ES-I3 (cell line): ENCODE data around the gene SRRM3.
"Not testable (repeated sequence)": the region's sequence is repeated elsewhere in the genome, so short reads cannot be mapped to it uniquely, and the experiment has no call there.

Experiments used
- H3K36me3 ChIP-seq: 2 replicates; pipeline ENCODE4 v1.6.1; 2013; ENCODE audit warnings: mild to moderate bottlenecking, low read length, control low read depth, moderate library complexity; ENCODE audit not compliant: insufficient read depth
- H3K4me1 ChIP-seq: 2 replicates; pipeline ENCODE4 v1.6.1; 2013; ENCODE audit warnings: mild to moderate bottlenecking, control low read depth, low read length; ENCODE audit not compliant: insufficient read depth
- H3K9ac ChIP-seq: 2 replicates; pipeline ENCODE4 v1.6.1; 2013; ENCODE audit warnings: low read depth, mild to moderate bottlenecking, low read length, moderate library complexity
- H3K9me3 ChIP-seq: 2 replicates; pipeline ENCODE4 v1.6.1; 2013; ENCODE audit warnings: mild to moderate bottlenecking, low read length, moderate library complexity; ENCODE audit not compliant: control insufficient read depth, insufficient read depth

The SRRM3 gene

DNA sequence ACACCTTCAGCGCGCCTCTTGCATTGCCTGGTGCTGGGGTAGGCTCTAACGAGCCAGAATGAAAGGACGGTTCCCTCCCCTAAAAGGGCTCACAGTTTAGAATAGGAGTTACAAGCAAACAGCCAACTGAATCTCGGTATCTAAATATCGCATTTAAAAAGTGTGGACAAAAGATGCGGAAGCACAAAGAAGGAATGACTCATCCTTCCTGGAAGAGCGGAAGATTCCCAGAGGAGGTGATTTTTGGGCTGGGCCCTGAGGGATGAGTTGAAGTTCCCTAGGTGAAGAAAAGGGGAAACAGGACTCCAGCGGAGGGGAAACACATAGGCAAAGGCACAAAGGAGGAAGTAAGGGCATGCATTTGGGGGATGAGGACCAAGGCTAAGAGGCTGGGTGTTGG, 29.9 kb downstream of the SRRM3 start:
- no peaks in the 10 kb centered on the region for H3K36me3 ChIP-seq
- H3K9ac ChIP-seq = 0 out of 2 replicates have a peak overlapping the region, but pooled peaks have one; percentile 5
- no peaks in the 10 kb centered on the region for H3K9me3 ChIP-seq
- peaks cover 28% of the 10 kb centered on the region; the same call in 1 of the 2 replicates for H3K4me1 ChIP-seq

DNA sequence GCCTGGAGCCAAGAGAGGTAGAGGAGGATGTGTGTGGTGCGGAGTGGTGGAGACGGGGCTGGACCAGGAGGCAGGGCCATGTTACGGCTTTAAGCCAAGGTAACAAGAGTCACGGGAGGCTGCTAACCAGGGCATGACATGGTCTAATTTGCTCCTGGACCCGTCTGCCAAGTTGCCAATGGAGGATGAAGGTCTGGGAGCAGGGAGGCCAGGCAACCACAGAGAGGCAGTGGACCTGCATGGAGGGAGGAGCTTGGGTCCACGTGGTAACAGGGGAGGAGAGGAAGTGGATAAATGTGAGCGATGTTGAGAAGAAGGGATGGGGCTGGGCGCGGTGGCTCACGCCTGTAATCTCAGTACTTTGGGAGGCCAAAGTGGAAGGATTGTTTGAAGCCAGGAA, 31.0 kb downstream of the SRRM3 start:
- no peak overlapping the region for H3K9ac ChIP-seq
- H3K36me3 ChIP-seq = no peaks in the 10 kb centered on the region
- H3K9me3 ChIP-seq = no peaks in the 10 kb centered on the region
- H3K4me1 ChIP-seq = peaks cover 31% of the 10 kb centered on the region; the same call in 1 of the 2 replicates

DNA sequence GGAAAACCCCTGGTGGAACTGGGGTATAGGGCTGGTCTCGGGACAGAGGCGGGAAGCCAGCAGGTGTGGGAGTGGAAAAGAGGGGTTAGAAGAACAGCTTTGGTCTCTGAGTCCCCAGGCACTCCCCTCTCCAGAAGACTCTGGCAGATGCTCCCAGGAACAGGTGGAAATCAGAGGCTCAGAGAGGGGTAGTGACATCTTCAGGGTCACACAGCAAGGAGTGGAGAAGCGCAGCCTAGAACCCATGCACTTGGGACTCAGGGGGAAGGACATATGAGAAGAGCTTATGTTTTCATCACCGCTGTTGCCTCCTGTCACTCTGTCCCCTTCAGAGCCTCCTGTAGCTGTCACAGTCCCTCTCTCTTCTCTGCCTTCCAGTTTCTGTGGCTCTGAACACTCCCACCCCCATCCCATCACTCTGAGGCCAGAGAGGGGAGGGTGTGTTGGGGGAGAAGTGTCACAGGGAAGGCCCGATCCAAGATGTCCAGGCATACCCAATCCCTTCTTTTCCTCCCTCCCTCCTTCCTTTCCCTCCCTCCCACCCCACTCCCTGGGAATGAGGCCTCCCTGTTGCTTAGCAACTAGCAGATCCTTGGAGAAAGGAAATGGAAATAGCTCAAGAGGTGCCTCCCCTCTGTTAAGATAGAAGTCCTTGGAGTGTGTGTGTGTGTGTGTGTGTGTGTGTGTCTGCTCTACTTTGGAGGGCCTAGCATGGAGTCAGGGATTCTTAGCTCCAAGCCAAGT, 32.0 kb downstream of the SRRM3 start:
- no peak overlapping the region for H3K9ac ChIP-seq
- no peaks in the 10 kb centered on the region for H3K9me3 ChIP-seq
- H3K36me3 ChIP-seq = no peaks in the 10 kb centered on the region
- peaks cover 40% of the 10 kb centered on the region; the same call in 1 of the 2 replicates for H3K4me1 ChIP-seq

DNA sequence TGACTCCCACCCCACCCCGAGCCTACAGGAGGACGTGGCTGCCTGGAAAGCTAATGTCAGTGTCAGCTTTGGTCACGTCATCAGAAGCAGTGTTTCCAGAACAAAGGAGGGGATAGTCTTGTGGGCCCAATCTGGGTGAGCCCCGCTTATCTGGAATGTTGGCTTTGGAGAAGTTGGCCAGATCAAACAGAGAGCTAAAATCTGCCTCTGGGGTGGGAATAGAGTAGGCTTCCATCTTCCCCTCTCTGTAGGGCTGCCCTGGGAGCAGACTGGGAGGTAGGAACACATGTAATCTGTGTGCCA, 32.5 kb downstream of the SRRM3 start:
- no peaks in the 10 kb centered on the region for H3K36me3 ChIP-seq
- H3K4me1 ChIP-seq = peaks cover 40% of the 10 kb centered on the region; the same call in 1 of the 2 replicates
- no peaks in the 10 kb centered on the region for H3K9me3 ChIP-seq
- no peak overlapping the region; the same call in 1 of the 2 replicates for H3K9ac ChIP-seq

DNA sequence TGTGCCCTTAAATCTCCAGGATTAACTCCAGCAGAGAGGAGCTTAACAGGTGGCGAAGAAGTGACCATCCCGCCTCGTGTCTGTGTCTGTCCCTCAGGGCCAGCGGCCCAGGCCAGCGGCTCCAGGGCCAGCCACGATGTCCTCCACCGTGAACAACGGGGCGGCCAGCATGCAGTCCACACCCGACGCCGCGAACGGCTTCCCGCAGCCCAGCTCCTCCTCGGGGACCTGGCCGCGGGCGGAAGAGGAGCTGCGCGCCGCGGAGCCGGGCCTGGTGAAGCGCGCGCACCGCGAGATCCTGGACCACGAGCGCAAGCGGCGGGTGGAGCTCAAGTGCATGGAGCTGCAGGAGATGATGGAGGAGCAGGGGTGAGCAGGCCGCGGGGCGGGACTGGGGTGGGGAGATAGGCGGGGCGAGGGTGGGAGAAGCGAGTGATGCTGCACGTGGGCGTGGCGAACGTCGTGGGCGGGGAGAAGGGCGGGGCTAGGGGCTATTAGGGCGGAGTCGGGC, 33.3 kb downstream of the SRRM3 start:
- H3K36me3 ChIP-seq = no peaks in the 10 kb centered on the region

DNA sequence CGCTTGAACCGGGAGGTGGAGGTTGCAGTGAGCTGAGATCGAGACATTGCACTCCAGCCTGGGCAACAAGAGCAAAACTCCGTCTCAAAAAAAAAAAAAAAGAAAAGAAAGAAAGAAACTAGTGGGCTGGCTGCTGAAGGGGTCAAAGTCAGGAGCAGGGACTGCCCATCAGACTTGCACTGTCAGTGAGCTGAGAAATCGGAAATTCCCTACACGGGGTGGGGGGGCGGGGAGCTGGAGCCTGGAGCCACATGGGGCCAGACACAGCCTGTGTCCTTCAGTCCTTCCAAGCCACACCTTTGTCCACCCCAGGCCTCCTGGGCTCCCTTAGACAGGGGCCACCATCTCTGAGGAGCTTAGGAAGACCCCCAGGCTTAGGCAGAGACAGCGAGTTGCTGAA, 34.5 kb downstream of the SRRM3 start:
- Histone ChIP-seq H3K9me3 (no peaks in the 10 kb centered on the region), H3K36me3 (no peaks in the 10 kb centered on the region), H3K9ac (no peak overlapping the region), H3K4me1 (peaks cover 37% of the 10 kb centered on the region; the same call in 1 of the 2 replicates)

More for the DNA sequence above, 33.3 kb downstream of the SRRM3 start:
- Histone ChIP-seq H3K9me3 (no peaks in the 10 kb centered on the region), H3K9ac (peak overlapping the region; percentile 41; the same call in 1 of the 2 replicates), H3K4me1 (peaks cover 40% of the 10 kb centered on the region; the same call in 1 of the 2 replicates)

DNA sequence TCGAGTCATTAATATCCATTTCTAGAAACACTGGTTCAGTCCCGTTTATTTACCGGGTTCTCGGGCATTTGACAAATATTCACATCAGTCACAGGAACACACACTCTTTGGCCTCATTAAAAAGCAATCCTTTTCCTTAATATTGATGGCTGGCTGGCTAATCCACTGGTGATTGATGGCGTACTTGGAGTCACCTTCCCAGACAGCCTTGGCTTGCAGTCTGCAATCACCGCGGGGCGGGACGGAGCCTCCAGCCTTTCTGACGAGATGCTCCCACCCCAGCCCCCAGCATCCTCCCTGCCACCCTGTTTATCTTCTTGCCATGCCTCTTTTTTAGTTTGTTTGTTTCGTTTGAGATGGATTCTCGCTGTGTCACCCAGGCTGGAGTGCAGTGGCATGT, 36.6 kb downstream of the SRRM3 start:
- H3K9ac ChIP-seq = no peak overlapping the region
- H3K4me1 ChIP-seq = peaks cover 27% of the 10 kb centered on the region; the same call in 1 of the 2 replicates
- H3K36me3 ChIP-seq = no peaks in the 10 kb centered on the region
- no peaks in the 10 kb centered on the region for H3K9me3 ChIP-seq

DNA sequence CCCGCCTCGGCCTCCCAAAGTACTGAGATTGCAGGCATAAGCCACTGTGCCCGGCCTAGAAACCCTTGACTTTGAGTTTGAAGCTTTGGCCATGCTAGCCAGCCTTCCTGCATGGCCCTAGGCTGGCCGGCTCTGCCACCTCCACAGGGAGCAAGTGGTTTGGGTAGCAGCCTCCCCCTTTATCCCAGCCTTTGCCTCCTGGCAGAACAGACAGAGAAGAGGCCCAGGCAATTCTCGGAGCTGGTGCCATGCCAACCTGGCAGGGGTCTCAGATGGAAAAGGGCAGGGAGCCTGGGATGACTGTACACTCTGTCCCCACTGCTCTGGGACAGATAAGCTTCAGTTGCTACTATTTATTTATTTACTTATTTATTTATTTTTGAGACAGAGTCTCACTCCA, 39.4 kb downstream of the SRRM3 start:
- H3K4me1 ChIP-seq = peaks cover 12% of the 10 kb centered on the region; the same call in 1 of the 2 replicates
- no peaks in the 10 kb centered on the region for H3K9me3 ChIP-seq
- H3K36me3 ChIP-seq = no peaks in the 10 kb centered on the region
- H3K9ac ChIP-seq = no peak overlapping the region

DNA sequence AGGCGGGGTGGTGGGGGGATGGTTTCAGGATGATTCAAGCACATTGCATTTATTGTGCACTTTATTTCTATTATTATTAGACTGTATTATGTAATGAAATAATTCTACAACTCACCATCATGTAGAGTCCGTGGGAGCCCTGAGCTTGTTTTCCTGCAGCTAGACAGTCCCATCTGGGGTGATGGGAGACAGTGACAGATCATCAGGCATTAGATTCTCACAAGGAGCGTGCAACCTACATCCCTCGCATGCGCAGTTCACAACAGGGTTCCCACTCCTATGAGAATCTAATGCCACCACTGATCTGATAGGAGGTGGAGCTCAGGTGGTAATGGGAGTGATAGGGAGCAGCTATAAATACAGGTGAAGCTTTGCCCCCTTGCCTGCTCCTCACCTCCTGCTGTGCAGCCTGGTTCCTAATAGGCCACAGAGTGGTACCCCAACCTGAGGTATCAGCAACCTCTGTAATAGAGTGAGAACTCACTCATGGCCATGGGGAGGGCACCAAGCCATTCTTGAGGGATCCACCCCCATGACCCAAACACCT, 40.9 kb downstream of the SRRM3 start:
- not testable (repeated sequence) for H3K9me3 ChIP-seq, H3K36me3 ChIP-seq, H3K4me1 ChIP-seq, H3K9ac ChIP-seq

DNA sequence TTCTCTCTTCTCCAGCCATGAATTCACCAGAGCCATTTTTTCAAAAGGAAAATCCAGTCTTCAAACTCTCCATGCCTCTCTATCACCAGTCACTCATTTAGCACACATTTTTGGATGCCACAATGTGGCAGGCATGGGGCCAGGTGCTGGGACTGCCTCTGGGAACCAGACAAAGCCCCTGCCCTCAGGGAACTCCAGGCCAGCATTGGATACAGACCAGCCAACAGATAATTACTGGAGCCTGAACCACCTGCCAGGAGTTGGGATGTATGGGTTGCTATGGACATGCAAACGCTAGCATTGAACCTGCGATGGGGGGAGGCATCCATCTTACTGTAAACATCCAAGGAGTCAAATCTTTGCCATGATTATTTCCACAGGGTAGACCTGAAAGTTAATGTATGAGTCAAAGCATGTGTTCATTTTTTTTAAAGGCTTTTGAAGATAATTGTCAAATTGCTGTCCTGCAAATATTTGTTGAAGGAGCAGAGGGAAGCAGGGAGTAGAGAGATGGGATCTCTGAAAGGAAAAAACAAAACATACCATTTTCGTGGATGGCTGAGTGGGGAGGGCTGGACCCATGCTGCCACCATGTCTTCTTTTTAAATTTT, 43.2 kb downstream of the SRRM3 start:
- Histone ChIP-seq H3K9me3 (no peaks in the 10 kb centered on the region), H3K36me3 (no peaks in the 10 kb centered on the region), H3K4me1 (no peaks in the 10 kb centered on the region), H3K9ac (no peak overlapping the region)

DNA sequence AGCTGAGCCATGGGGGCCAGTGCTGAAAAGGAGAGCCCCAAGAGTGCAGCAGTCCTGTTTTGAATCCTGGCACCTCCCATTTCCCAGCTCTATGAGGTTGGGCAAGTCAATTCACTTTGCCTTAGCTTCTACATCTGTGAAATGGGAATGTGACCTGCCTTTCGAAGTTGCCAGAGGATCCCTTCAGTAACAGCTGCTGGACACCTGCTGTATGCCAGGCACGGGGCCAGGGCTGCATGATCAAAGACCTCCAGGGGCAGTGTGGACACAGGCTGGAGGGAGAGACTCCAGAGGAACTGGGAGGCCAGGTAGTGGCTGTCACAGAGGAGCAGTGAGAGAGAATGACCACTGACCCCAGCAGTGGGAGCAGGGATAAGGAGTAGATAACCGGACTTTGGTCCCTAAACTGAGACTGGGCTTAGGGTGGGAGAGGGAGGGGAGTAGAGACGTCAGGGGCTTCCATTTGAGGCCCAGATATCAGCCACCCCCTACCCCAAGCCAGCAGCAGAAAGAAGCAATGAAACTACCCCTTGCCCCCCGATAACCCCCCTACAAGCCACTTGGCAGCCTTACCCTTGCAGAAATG, 45.2 kb downstream of the SRRM3 start:
- H3K9me3 ChIP-seq = no peaks in the 10 kb centered on the region
- H3K9ac ChIP-seq = no peak overlapping the region
- H3K4me1 ChIP-seq = peaks cover 6% of the 10 kb centered on the region; the same call in 1 of the 2 replicates
- no peaks in the 10 kb centered on the region for H3K36me3 ChIP-seq

DNA sequence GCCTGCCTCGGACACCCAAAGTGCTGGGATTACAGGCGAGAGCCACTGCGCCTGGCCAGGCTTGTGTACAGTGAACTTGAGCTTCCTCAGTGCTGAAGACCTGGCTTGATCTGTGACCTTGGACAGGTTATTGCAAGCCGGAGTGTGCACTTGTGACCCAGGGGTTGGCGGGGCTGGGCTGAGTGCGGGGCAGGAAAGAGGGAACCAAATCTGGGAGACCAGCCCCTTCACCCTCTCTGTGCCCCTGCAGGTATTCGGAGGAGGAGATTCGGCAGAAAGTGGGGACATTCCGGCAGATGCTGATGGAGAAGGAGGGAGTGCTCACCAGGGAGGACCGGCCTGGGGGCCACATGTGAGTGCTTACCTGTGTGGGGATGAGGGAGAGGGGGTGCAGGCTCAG, 46.2 kb downstream of the SRRM3 start:
- Histone ChIP-seq H3K36me3 (no peaks in the 10 kb centered on the region), H3K4me1 (peaks cover 9% of the 10 kb centered on the region; the same call in 1 of the 2 replicates), H3K9ac (no peak overlapping the region), H3K9me3 (no peaks in the 10 kb centered on the region)

DNA sequence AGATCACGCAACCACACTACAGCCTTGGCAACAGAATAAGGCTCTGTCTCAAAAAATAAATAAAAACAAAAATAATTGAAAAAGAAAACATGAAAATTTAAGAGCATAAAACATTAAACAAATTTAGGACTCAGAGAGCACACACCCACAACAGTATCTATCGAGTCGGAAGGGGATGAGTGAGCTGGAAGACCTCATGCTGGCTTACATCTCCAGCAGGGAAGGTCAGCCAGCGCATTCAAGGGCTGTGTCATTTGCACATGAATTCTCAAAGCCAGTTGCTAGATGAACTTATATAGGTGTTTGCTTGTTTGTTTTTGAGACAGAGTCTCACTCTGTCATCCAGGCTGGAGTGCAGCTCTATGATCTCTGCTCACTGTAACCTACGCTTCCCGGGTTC, 50.3 kb downstream of the SRRM3 start:
- H3K4me1 ChIP-seq = peaks cover 9% of the 10 kb centered on the region; the same call in 1 of the 2 replicates
- no peaks in the 10 kb centered on the region for H3K9me3 ChIP-seq
- no peaks in the 10 kb centered on the region for H3K36me3 ChIP-seq

DNA sequence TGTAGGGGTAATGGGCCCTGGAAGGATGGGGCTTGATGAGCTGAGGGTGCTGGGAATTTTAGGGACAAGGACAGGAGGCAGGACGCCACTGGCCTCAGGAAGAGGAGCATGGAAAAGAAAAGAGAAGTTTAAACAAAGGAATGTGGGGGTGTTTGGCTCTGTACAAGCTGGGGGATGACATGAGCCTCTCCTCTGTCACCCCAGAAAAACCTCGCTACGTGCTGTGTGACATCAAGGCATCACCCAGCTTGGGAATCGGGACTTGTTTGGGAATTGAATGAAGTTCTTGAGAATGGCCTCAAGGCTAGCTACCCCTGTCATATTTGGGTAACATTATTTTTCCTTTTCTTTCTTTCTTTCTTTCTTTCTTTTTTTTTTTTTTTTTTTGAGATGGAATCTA, 53.1 kb downstream of the SRRM3 start:
- Histone ChIP-seq H3K9me3 (no peaks in the 10 kb centered on the region), H3K4me1 (peaks cover 9% of the 10 kb centered on the region; the same call in 1 of the 2 replicates), H3K9ac (no peak overlapping the region), H3K36me3 (no peaks in the 10 kb centered on the region)

More for the DNA sequence above, 50.3 kb downstream of the SRRM3 start:
- H3K9ac ChIP-seq = no peak overlapping the region
